HG03280 (cell line): ENCODE data around the gene CSF2RB.
"Not testable (repeated sequence)": the region's sequence is repeated elsewhere in the genome, so short reads cannot be mapped to it uniquely, and the experiment has no call there.

Experiments
- ATAC-seq: cut with Tn5 transposase; IDR thresholded peaks from one replicate; pipeline ENCODE4 v1.9.1; 2021; ENCODE audit warnings: mild to moderate bottlenecking, moderate library complexity; ENCODE audit not compliant: unreplicated experiment

CSF2RB gene

DNA sequence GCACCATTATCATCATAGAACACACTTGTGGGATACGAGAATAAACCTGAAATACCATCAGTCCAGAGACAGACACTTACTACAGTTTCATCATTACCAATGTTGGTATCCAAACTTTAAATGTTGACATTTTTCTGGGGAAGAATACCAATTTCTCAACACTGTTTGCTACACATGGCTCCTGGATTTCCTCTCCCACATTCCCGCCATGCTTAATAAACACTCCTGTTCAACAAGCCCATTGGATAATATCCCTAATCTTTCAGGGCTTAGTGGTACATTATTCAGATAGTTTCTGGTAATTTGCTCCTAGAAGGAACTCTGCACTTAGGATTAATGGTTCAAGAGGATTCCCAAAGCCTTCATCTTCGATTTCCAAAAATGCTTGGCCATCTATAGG is 48.2 kb downstream of the CSF2RB start:
- ATAC-seq, result no peak

DNA sequence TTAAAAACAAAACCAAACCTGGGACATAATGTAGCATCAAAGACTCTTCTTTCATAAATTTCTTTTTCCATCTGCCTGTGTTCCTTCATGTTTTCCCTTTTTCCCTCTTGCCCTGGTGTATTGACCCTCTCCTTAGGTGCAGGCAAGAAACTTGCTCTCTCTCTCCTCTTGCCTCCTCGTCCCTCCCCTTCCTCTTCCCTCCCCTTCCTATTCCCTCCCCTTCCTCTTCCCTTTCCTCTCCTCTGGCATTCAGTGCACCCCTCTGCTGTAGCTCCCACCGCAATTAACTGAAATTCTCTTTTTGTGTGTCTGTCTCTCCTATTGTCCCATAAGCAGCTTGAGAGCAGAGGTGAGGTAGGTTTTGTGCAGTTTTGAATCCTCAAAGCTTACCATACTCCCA is 49.9 kb downstream of the CSF2RB start:
- ATAC-seq, result no peak

DNA sequence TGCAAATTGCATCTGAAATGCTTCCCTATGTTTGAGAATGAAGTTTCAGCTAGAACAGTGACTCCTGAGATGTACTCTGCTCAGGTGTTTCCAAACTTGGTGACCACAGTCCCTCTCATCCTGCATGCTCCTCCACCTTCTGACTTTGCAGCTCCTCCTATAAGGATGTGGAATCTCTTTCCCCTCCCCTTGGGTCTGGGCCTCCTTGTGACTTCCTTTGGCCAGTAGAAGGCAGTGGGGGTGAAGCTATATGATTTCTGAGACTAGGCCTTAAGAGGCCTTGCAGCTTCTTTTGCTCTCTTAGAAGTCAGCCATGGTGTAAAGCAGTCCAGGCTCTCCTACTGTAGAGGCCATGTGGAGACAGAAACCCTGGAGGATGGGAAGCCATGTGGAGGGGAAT is 50.7 kb downstream of the CSF2RB start:
- ATAC-seq, result no peak

GRCh38 chr22:36965696-36966095 is 52.3 kb downstream of the CSF2RB start:
- no peak for ATAC-seq

DNA sequence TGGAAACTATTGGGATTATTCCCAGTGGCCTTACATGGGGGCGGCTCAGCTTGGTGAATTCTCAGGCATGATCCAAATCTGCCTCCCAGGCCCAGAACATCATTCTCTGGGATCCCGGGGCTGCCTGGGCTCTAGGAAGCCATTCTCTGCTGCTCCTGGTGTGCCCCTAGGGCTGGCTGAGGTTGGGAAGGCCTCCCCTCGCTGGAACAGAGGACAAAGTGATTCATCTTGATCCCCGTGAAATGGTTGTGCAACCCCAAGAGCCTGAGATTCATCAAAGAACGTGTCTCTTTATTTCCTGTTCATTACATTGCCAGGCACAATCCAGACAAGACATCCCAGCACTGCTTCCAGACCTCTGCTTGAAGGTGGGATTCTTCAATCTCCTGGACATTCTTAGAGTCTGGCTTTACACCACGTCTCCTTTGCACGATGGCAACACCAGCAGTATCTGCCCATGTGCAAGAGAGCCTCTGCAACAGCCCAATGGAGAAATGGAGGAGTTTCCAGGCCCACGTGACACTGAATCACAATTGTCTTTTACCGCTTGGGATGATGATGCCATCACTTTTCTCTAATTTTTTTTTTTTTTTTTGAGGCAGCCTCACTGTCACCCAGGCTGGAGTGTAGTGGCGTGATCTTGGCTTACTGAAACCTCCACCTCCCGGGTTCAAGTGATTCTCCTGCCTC is 53.6 kb downstream of the CSF2RB start:
- ATAC-seq, result no peak

DNA sequence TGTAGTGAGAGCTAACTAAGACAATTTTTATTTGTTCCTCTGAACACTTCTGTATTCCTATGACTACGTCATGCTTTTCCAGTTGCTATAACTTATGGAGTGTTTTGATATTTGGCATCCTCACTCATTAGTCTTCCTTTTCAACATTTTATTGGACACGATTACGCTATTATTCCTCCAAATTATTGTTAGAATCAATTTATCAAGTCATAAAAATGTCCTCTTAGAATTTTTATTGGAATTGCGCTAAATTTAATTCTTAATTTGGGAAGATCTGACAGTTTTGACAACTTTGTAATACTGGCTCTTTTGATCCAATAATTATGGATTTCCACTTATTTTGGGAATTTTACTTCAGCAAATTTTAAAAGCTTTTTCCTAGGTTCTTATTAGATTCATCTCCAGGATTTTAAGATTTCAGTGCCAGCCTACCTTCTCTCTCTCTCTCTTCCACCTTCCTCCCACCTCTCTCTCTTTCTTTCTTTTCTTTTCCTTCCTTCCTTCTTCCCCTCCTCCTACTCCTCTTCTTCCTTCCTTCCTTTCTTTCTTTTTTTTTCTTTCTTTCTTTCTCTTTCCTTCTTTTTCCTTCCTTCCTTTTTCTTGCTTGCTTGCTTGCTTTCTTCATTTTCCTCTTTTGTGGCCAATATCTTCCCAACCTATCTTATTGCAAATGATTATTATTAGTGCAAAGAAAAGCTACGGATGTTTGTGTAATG is 55.0 kb downstream of the CSF2RB start:
- no peak for ATAC-seq

DNA sequence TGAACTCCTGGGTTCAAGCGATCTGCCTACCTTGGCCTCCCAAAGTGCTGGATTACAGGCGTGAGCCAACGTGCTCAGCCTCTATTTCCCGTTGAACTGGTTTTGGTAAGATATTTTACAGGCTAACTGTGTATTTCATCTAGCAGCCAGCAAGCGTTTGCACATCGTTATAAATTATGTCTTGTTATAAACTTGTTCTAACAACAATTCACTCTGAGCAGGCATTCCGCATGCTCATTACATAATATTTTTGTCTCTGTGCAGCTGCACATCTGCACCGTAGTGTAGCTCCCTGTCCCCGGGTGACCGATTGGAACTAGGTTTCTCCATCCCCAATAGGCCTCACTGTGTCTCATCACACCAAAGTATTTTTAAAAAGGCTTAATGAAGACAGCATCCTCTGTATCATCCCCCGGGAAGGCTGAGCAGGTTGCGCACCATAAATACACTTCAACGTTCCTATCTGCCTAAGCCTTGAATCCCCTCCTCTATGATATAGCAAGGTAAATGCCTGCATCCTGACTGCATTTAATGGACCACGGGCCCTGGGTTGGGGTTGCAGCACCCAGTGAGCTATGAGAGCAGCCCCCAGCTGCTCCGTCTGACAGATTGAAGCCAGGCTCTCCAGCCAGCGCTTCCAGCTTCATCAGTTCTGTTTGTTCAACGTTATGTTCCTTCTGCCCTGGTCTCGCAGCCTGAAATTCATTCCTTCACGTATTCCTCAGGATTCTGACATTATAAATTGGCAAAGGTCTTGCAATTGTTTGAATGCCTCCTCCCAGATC is 58.1 kb downstream of the CSF2RB start:
- ATAC-seq, result no peak

GRCh38 chr22:36976606-36977005 is 63.2 kb downstream of the CSF2RB start:
- no peak for ATAC-seq

- no peak for ATAC-seq
Observed at GRCh38 chr22:36977401-36977861, 64.0 kb downstream of the CSF2RB start.

GRCh38 chr22:36977947-36978660 is 64.7 kb downstream of the CSF2RB start:
- ATAC-seq, result peak; percentile 84

DNA sequence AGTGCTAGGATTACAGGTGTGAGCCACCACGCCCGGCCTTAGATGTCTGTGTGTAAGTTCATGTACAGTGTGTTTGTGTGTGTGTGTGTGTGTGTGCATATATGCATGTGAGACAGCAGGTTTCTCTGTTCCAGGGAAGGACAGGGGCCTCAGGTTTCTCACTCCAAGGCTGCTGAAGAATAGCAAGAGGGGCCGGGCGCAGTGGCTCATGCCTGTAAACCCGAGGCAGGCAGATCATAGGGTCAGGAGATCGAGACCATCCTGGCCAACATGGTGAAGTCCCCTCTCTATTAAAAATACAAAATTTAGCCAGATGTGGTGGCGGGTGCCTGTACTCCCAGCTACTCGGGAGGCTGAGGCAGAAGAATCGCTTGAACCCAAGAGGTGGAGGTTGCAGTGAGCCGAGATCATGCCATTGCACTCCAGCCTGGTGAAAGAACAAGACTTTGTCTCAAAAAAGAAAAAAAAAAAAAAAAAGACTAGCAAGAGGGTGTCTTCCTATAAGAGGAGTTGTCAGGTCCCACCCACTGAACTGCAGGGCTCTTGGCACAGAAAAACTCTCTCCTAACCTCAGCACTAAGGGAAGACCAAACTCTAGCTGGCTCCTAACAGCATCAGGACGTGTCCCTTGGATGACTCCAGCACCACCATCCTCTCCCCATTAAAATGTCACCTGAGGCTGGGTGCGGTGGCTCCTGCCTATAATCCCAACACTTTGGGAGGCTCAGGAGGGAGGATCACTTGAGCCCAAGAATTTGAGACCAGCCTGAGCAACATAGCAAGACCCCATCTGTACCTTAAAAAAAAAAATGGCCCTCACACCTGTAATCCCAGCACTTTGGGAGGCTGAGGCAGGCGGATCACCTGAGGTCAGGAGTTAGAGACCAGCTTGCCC is 65.8 kb downstream of the CSF2RB start:
- ATAC-seq, result no peak

- no peak for ATAC-seq
Observed at GRCh38 chr22:36981247-36981775, 67.9 kb downstream of the CSF2RB start.

GRCh38 chr22:36982136-36982535 is 68.7 kb downstream of the CSF2RB start:
- ATAC-seq, result no peak

DNA sequence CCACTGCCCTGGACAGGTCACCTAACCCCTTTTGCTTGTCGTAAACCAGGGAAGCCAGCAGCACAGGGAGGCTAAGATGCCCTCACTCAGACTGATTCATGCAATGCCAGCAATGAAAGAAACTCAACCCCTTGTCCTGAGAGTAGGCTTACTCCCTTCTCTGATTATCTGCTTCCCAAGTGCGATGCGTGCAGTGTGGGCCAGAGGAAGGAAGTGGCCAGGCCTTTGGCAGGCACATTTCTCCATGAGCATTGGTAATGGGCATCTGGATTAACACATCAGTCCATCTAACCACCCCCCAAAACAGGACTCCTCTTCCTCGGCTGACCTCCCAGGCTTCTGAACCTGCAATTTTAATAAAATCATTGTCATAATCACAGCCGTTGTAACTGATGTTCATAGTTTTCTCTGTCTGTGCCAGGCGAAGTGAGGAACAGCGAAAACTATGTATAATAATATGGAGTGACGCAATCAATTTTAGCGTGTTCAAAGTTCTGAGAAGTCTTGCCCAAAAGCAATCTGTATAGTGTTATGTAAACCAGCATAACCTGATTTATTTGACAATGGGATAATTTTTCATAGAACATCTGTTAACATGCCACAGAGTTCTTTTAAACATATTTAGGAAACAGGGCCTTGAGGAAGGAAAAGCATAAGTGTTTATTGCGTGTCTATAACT is 71.9 kb downstream of the CSF2RB start:
- ATAC-seq, result no peak

DNA sequence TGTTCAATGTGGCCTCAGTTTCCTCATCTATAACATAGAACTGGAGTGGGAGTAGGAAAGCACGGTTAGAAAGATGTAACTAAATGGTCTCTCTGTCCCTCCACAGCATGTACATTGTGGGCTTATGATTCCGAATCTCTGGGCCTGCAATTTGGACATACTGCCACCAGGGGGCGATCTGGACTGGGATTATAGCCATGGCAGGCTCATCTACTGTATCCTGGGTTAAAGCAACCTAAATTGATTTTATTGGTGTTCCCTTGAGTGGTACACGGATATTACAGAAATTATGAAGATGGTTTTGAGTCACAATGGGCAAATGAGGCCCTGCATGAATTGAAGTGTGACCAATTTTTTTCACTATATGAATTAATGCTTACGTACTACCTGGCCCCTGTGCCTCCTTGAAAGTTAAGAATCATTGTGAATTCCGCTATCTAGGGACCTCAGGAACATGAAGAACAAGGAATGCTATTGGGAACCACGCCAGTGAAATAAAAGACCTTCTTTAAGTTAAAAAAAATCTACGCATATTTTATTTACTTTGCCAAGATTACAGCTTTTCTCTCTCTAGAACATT is 72.9 kb downstream of the CSF2RB start:
- no peak for ATAC-seq

- ATAC-seq, result no peak
Observed at GRCh38 chr22:36988075-36988832, 74.8 kb downstream of the CSF2RB start.

DNA sequence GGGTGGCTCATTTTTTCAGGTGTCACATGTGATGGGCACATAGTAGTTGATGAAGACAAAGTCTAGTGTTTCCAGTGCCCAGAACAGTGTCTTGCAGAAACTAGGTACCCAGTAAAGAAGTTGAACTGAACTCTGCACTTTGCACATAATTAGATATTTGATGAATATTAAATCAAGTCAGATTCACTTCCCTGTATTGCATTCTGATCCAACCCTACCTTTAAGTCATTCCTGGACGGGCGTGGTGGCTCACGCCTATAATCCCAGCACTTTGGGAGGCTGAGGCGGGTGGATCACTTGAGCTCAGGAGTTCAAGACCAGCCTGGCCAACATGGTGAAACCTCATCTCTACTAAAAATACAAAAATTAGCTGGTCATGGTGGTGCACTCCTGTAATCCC is 75.6 kb downstream of the CSF2RB start:
- not testable (repeated sequence) for ATAC-seq
